ENCODE measurements around the gene DOCK9.

The DOCK9 gene

GRCh38 chr13:98843482-98843877 is 134.4 kb downstream of the DOCK9 start:
- no peak for DNase-seq

GRCh38 chr13:98842858-98843481 is 134.9 kb downstream of the DOCK9 start:
- peak; percentile 63 for DNase-seq

- DNase-seq, result no peak
Observed at GRCh38 chr13:98842070-98842469, 135.8 kb downstream of the DOCK9 start.

- peak; percentile 6 for DNase-seq
Observed at GRCh38 chr13:98839856-98840769, 137.8 kb downstream of the DOCK9 start.

GRCh38 chr13:98838776-98839175 is 139.1 kb downstream of the DOCK9 start:
- DNase-seq, result no peak

- no peak for DNase-seq
Observed at GRCh38 chr13:98837896-98838295, 140.0 kb downstream of the DOCK9 start.

GRCh38 chr13:98835156-98835555 is 142.7 kb downstream of the DOCK9 start:
- no peak for DNase-seq

- peak; percentile 33 for DNase-seq
Observed at GRCh38 chr13:98834254-98834960, 143.5 kb downstream of the DOCK9 start.

GRCh38 chr13:98831236-98831635 is 146.6 kb downstream of the DOCK9 start:
- DNase-seq, result no peak

- DNase-seq, result no peak
Observed at GRCh38 chr13:98829541-98829940, 148.3 kb downstream of the DOCK9 start.

- no peak for DNase-seq
Observed at GRCh38 chr13:98828614-98829013, 149.2 kb downstream of the DOCK9 start.

GRCh38 chr13:98827449-98827848 is 150.4 kb downstream of the DOCK9 start:
- no peak for DNase-seq

GRCh38 chr13:98826146-98826545 is 151.7 kb downstream of the DOCK9 start:
- DNase-seq, result no peak

- no peak for DNase-seq
Observed at GRCh38 chr13:98825659-98826058, 152.2 kb downstream of the DOCK9 start.

- no peak for DNase-seq
Observed at GRCh38 chr13:98824376-98825160, 153.3 kb downstream of the DOCK9 start.

- no peak for DNase-seq
Observed at GRCh38 chr13:98823442-98823841, 154.4 kb downstream of the DOCK9 start.

- DNase-seq, result no peak
Observed at GRCh38 chr13:98822225-98822606, 155.6 kb downstream of the DOCK9 start.

- DNase-seq, result no peak
Observed at GRCh38 chr13:98821372-98822224, 156.3 kb downstream of the DOCK9 start.

- DNase-seq, result no peak
Observed at GRCh38 chr13:98820744-98821371, 157.0 kb downstream of the DOCK9 start.

- no peak for DNase-seq
Observed at GRCh38 chr13:98820300-98820699, 157.6 kb downstream of the DOCK9 start.

GRCh38 chr13:98819382-98820010 is 158.4 kb downstream of the DOCK9 start:
- no peak for DNase-seq
